ENCODE measurements around the gene TEX2.

TEX2 gene, protein sequence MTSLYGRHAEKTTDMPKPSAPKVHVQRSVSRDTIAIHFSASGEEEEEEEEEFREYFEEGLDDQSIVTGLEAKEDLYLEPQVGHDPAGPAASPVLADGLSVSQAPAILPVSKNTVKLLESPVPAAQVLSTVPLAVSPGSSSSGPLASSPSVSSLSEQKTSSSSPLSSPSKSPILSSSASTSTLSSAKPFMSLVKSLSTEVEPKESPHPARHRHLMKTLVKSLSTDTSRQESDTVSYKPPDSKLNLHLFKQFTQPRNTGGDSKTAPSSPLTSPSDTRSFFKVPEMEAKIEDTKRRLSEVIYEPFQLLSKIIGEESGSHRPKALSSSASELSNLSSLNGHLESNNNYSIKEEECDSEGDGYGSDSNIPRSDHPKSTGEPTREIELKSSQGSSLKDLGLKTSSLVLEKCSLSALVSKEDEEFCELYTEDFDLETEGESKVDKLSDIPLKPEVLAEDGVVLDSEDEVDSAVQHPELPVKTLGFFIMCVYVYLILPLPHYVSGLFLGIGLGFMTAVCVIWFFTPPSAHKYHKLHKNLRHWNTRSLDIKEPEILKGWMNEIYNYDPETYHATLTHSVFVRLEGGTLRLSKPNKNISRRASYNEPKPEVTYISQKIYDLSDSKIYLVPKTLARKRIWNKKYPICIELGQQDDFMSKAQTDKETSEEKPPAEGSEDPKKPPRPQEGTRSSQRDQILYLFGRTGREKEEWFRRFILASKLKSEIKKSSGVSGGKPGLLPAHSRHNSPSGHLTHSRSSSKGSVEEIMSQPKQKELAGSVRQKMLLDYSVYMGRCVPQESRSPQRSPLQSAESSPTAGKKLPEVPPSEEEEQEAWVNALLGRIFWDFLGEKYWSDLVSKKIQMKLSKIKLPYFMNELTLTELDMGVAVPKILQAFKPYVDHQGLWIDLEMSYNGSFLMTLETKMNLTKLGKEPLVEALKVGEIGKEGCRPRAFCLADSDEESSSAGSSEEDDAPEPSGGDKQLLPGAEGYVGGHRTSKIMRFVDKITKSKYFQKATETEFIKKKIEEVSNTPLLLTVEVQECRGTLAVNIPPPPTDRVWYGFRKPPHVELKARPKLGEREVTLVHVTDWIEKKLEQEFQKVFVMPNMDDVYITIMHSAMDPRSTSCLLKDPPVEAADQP

DNA sequence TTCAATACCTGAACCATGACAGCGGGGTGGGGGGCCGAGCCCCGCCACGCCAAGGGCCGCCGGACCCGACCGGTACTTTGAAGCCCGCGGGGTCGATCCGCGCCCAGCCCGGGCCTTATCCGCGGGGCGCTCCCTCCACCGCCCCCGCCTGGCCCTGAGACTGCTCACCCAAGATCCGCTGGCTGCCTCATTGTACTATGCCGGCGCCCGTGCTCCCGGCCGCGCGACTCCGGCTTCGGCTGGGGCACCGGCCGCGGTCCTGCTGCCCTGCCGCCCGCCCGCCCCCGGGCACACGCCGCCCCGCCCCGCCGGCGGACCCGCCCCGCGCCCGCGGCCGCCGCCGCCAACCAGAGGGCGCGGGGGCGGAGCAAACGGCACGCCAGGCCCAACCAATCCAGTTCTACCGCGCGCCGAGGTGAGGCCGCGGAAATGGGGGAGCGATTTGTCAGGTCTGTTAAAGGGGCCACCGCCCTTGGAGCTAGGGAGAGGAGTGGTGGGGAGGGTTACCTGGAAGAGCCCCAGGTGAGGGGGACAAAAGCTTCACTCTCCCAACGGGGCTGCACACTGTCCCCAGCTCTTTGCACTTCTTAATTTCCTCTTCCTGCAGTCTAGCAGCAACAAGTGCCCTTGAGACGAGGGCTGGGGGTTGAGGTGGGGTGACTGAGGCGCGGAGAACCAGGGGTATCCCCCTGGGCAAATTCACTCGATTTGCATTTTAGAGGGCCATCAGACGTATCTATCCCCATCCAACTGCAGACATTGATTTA is at the start of gene TEX2:
TEX2 (minus strand) TSS at position 261 of the 767 bp plus-strand sequence. CDS start 49,043 bp downstream, outside the sequence.
- peak within 1 kb of the TSS; percentile 51 for H3K27ac ChIP-seq (ENCODE audit: low read length)
- TF ChIP-seq EZH2phosphoT487 (IDR thresholded peaks at IDR 0.05; ENCODE audit: low read depth): no peak
- TF ChIP-seq, protein P1, sequence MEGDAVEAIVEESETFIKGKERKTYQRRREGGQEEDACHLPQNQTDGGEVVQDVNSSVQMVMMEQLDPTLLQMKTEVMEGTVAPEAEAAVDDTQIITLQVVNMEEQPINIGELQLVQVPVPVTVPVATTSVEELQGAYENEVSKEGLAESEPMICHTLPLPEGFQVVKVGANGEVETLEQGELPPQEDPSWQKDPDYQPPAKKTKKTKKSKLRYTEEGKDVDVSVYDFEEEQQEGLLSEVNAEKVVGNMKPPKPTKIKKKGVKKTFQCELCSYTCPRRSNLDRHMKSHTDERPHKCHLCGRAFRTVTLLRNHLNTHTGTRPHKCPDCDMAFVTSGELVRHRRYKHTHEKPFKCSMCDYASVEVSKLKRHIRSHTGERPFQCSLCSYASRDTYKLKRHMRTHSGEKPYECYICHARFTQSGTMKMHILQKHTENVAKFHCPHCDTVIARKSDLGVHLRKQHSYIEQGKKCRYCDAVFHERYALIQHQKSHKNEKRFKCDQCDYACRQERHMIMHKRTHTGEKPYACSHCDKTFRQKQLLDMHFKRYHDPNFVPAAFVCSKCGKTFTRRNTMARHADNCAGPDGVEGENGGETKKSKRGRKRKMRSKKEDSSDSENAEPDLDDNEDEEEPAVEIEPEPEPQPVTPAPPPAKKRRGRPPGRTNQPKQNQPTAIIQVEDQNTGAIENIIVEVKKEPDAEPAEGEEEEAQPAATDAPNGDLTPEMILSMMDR (IDR thresholded peaks at IDR 0.05; ENCODE audit: low read depth, low read length): no peak
- peaks cover 35% of the 10 kb centered on the region for H3K79me2 ChIP-seq (ENCODE audit: low read length)
- peak within 1 kb of the TSS; percentile 95 for H3K4me3 ChIP-seq (ENCODE audit: low read length)
- no peaks in the 10 kb centered on the region for H3K9me3 ChIP-seq (ENCODE audit: insufficient read depth, low read length)
- peaks cover 23% of the 10 kb centered on the region for H3K27me3 ChIP-seq (ENCODE audit: low read depth, low read length)
- peak within 1 kb of the TSS; percentile 89 for H2AFZ ChIP-seq (ENCODE audit: low read depth, low read length)
- H3K9ac ChIP-seq (ENCODE audit: low read length): peak within 1 kb of the TSS; percentile 81
- no peaks in the 10 kb centered on the region for H3K36me3 ChIP-seq (replicated peaks; ENCODE audit: low read depth, low read length)
- peak within 1 kb of the TSS; percentile 87 for H3K4me2 ChIP-seq (ENCODE audit: low read length)
- peaks cover 19% of the 10 kb centered on the region for H3K4me1 ChIP-seq (ENCODE audit: low read length)
- peaks cover 2% of the 10 kb centered on the region; the same call in 1 of the 2 replicates for H4K20me1 ChIP-seq (ENCODE audit: insufficient read depth, low read length)

DNA sequence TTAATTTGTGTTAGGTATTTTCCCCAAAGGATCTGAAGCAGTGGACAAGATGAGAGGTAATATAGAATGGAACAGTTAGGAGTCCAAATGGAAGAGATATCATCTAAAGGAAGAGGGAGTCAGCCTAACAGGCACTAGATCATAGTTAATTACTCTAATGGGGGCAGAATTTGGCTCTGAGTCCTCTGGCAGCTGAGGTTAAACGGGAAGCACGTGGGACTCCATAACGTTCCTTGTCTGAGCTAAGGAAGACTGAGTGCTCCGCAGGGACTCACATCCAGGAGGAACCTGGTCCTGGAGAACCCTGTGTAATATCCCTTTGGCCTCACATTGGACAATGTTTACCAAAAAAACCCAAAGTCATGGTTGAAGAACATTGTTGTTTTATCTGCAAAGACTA is 46.6 kb upstream of the TEX2 start:
- Histone ChIP-seq H3K27me3 (ENCODE audit: low read depth, low read length) (no peaks in the 10 kb centered on the region), H3K36me3 (replicated peaks; ENCODE audit: low read depth, low read length) (no peaks in the 10 kb centered on the region), H3K4me1 (ENCODE audit: low read length) (no peaks in the 10 kb centered on the region), H4K20me1 (ENCODE audit: insufficient read depth, low read length) (no peaks in the 10 kb centered on the region), H3K4me2 (ENCODE audit: low read length) (no peak overlapping the region), H2AFZ (ENCODE audit: low read depth, low read length) (no peak overlapping the region), H3K27ac (ENCODE audit: low read length) (no peak overlapping the region), H3K79me2 (ENCODE audit: low read length) (no peaks in the 10 kb centered on the region), H3K9ac (ENCODE audit: low read length) (no peak overlapping the region), H3K4me3 (ENCODE audit: low read length) (no peak overlapping the region), H3K9me3 (ENCODE audit: insufficient read depth, low read length) (no peaks in the 10 kb centered on the region)
- TF ChIP-seq EZH2phosphoT487 (IDR thresholded peaks at IDR 0.05; ENCODE audit: low read depth): no peak
- TF ChIP-seq, protein P1 (IDR thresholded peaks at IDR 0.05; ENCODE audit: low read depth, low read length): no peak

DNA sequence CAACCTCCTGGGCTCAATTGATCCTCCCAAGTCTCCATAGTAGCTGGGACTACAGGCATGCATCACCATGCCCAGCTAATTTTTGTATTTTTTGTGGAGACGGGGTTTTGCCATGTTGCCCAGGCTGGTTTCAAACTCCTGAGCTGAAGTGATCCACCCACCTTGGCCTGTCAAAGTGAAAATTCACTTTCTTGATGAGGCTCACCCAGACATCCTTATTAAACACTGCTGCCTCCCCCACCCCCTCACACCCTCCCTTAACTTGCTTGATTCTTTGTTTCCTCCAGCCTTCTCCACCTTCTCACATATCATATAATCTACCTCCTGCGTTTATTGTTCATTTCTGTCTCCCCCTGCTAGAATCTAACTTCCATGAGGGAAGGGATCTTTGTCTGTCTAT is 46.0 kb upstream of the TEX2 start:
- Histone ChIP-seq H3K4me1 (ENCODE audit: low read length) (no peaks in the 10 kb centered on the region), H3K4me3 (ENCODE audit: low read length) (no peak overlapping the region), H2AFZ (ENCODE audit: low read depth, low read length) (no peak overlapping the region), H3K27ac (ENCODE audit: low read length) (no peak overlapping the region), H3K79me2 (ENCODE audit: low read length) (no peaks in the 10 kb centered on the region), H3K9ac (ENCODE audit: low read length) (no peak overlapping the region), H3K9me3 (ENCODE audit: insufficient read depth, low read length) (no peaks in the 10 kb centered on the region), H3K4me2 (ENCODE audit: low read length) (no peak overlapping the region), H3K36me3 (replicated peaks; ENCODE audit: low read depth, low read length) (no peaks in the 10 kb centered on the region), H4K20me1 (ENCODE audit: insufficient read depth, low read length) (no peaks in the 10 kb centered on the region), H3K27me3 (ENCODE audit: low read depth, low read length) (no peaks in the 10 kb centered on the region)
- no peak for TF ChIP-seq EZH2phosphoT487 (IDR thresholded peaks at IDR 0.05; ENCODE audit: low read depth)
- TF ChIP-seq, protein P1 (IDR thresholded peaks at IDR 0.05; ENCODE audit: low read depth, low read length): no peak

All from OCI-LY3 (cell line).